HepG2 (cell line): ENCODE results near the gene ASXL1. TPM values are rescaled to one million over a fixed set of nuclear protein-coding genes. Genes with fewer than 3 reads are reported as not detected.

Experiments
- AGO1 ChIP-seq: fragments of 200-400 bp; formaldehyde crosslinking; IDR thresholded peaks from 2 replicates; pipeline ENCODE4 v1.6.1; 2017; ENCODE audit warnings: mild to moderate bottlenecking, low read depth, low read length, moderate library complexity; ENCODE audit not compliant: poor library complexity, severe bottlenecking
- ATAD3A ChIP-seq: sonication (generic); formaldehyde crosslinking; IDR thresholded peaks from 2 replicates; pipeline ENCODE4 v1.4.0; 2020; ENCODE audit warnings: missing genetic modification reagents
- IKZF1 ChIP-seq: fragments of 450-650 bp; IDR thresholded peaks from 2 replicates; pipeline ENCODE4 v1.7.1; 2016
- KLF13 ChIP-seq: sonication (generic); formaldehyde crosslinking; IDR thresholded peaks from 2 replicates; pipeline ENCODE4 v1.4.0; 2020; ENCODE audit warnings: mild to moderate bottlenecking, missing genetic modification reagents
- MEF2D ChIP-seq: sonication (generic); formaldehyde crosslinking; IDR thresholded peaks from 2 replicates; pipeline ENCODE4 v1.5.1; 2020; ENCODE audit warnings: mild to moderate bottlenecking, missing genetic modification reagents
- PHF5A ChIP-seq: IDR thresholded peaks from one replicate; pipeline ENCODE4 v1.6.1; 2018; ENCODE audit warnings: low read depth, missing genetic modification reagents; ENCODE audit not compliant: unreplicated experiment
- POGZ ChIP-seq: sonication (generic); formaldehyde crosslinking; IDR thresholded peaks from 2 replicates; pipeline ENCODE4 v1.4.0; 2020; ENCODE audit warnings: mild to moderate bottlenecking, missing genetic modification reagents
- PRMT3 ChIP-seq: sonication (generic); formaldehyde crosslinking; IDR thresholded peaks from 2 replicates; pipeline ENCODE4 v1.8.1; 2022; ENCODE audit warnings: low read depth, mild to moderate bottlenecking, moderate library complexity, missing genetic modification reagents, borderline replicate concordance
- PTBP1 ChIP-seq: fragments of 200-400 bp; formaldehyde crosslinking; IDR thresholded peaks from 2 replicates; pipeline ENCODE4 v1.6.1; 2018; ENCODE audit warnings: low read length, low read depth; ENCODE audit not compliant: poor library complexity, severe bottlenecking
- RFX5 ChIP-seq: IDR thresholded peaks from 2 replicates; pipeline ENCODE4 v1.6.1; 2011; ENCODE audit warnings: low read depth, low read length, improper control_type of control experiment
- RXRB ChIP-seq: IDR thresholded peaks from 2 replicates; pipeline ENCODE4 v1.6.1; 2016; ENCODE audit warnings: borderline replicate concordance, missing genetic modification reagents, missing compliant biosample characterization
- SNAPC2 ChIP-seq: sonication (generic); formaldehyde crosslinking; IDR thresholded peaks from 2 replicates; pipeline ENCODE4 v1.8.1; 2022; ENCODE audit warnings: mild to moderate bottlenecking, missing genetic modification reagents
- TBX3 ChIP-seq: fragments of 450-650 bp; IDR thresholded peaks from 2 replicates; pipeline ENCODE4 v1.6.1; 2017; ENCODE audit warnings: antibody characterized with exemption, mild to moderate bottlenecking, inconsistent platforms, borderline replicate concordance
- ZBTB2 ChIP-seq: sonication (generic); formaldehyde crosslinking; IDR thresholded peaks from 2 replicates; pipeline ENCODE4 v1.8.0; 2022; ENCODE audit warnings: low read depth, missing genetic modification reagents
- ZEB1 ChIP-seq: IDR thresholded peaks from 2 replicates; pipeline ENCODE4 v1.6.1; 2012; ENCODE audit warnings: mild to moderate bottlenecking, low read depth, inconsistent platforms; ENCODE audit not compliant: insufficient replicate concordance
- ZNF17 ChIP-seq: sonication (generic); formaldehyde crosslinking; IDR thresholded peaks from 2 replicates; pipeline ENCODE4 v1.5.0; 2020; ENCODE audit warnings: mild to moderate bottlenecking, missing genetic modification reagents
- ZNF3 ChIP-seq: IDR thresholded peaks from 2 replicates; pipeline ENCODE4 v1.7.0; 2017; ENCODE audit warnings: inconsistent platforms
- ZNF33B ChIP-seq: sonication (generic); formaldehyde crosslinking; IDR thresholded peaks from 2 replicates; pipeline ENCODE4 v1.5.1; 2020; ENCODE audit warnings: mild to moderate bottlenecking, missing genetic modification reagents
- ZNF768 ChIP-seq: sonication (generic); formaldehyde crosslinking; IDR thresholded peaks from 2 replicates; pipeline ENCODE4 v1.4.0; 2020; ENCODE audit warnings: missing genetic modification reagents
- ZNF781 ChIP-seq: sonication (generic); formaldehyde crosslinking; IDR thresholded peaks from 2 replicates; pipeline ENCODE4 v1.5.1; 2020; ENCODE audit warnings: borderline replicate concordance, mild to moderate bottlenecking, missing genetic modification reagents; ENCODE audit errors: not compliant biosample characterization
- ZNF883 ChIP-seq: sonication (generic); formaldehyde crosslinking; IDR thresholded peaks from 2 replicates; pipeline ENCODE4 v1.5.1; 2020; ENCODE audit warnings: mild to moderate bottlenecking, missing genetic modification reagents; ENCODE audit errors: not compliant biosample characterization
- ZSCAN20 ChIP-seq: sonication (generic); formaldehyde crosslinking; IDR thresholded peaks from 2 replicates; pipeline ENCODE4 v1.4.0; 2020; ENCODE audit warnings: missing genetic modification reagents, mild to moderate bottlenecking, borderline replicate concordance
- ZUFSP ChIP-seq: sonication (generic); formaldehyde crosslinking; IDR thresholded peaks from 2 replicates; pipeline ENCODE4 v1.9.0; 2021; ENCODE audit warnings: missing genetic modification reagents, mild to moderate bottlenecking, borderline replicate concordance
- polyA plus RNA-seq, 8 experiments: library from polyadenylated mRNA; depleted of rRNA in 3 of 8; stranded (reverse) in 7 of 8; unstranded in 1 of 8; fragments of >200 nt; fragmentation: Illumina TruSeq in 4 of 8; extraction: Trizol in 4 of 8; gene quantifications; 2 replicates each; pipeline versions ENCODE4 v1.2.1 to v1.2.3, GENCODE V29; 2011 to 2016; ENCODE audit warnings: low read depth in 4 of 8, missing spikeins in 1 of 8, mixed read lengths in 1 of 8; ENCODE audit not compliant: insufficient read depth in 1 of 8
- total RNA-seq, 5 experiments: library from RNA; depleted of rRNA; stranded (reverse); fragments of >200 nt; fragmentation: Illumina TruSeq; extraction: Trizol; gene quantifications; 2 replicates each; pipeline ENCODE4 v1.2.3, GENCODE V29; 2016; ENCODE audit warnings: low read depth in 1 of 5
- TF ChIP-seq, protein P1 (sequence below): sonication (generic); formaldehyde crosslinking; IDR thresholded peaks from 2 replicates; pipeline ENCODE4 v1.4.0; 2020; ENCODE audit warnings: missing genetic modification reagents, borderline replicate concordance
- TF ChIP-seq, protein P2 (sequence below): sonication (generic); formaldehyde crosslinking; IDR thresholded peaks from 2 replicates; pipeline ENCODE4 v1.4.0; 2020; ENCODE audit warnings: missing genetic modification reagents
- TF ChIP-seq, protein P3 (sequence below): sonication (generic); formaldehyde crosslinking; IDR thresholded peaks from 2 replicates; pipeline ENCODE4 v1.9.0; 2021; ENCODE audit warnings: missing genetic modification reagents, borderline replicate concordance

The ASXL1 gene
- total and polyA plus RNA-seq, 2 of the 13 experiments (the other 11 are each of a cell fraction or from before 2014, with no cell fraction given): 62.1 to 74.8 TPM

DNA sequence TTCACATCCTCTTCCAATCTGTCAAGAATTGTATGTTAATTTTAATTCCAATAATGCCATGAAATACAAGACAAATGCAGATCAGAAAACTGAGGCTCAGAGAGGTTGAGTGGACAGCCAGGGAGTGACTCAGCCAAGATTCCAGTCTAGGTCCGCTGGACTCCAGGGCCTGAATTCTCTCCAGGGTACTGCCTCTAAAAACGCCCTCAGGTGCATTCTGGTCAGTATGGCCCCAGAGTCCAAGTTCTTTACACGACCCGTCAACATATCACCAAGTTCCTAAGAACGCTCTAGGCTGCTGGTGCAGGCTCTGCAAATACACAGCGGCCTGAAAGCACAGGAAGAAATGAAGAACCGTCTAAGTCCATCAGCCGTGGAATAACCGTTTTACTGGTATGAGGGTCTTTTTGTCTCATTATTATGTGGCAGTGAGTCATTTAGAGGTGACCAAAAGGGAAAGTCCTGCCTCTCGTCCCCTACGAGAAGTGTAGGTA lies 709 bp upstream of the ASXL1 start (continued):
- TF ChIP-seq ZNF33B (CRISPR knock-in tag): no peak; the same call in none of the 2 replicates
- TF ChIP-seq ZBTB2 (CRISPR knock-in tag): no peak
- TF ChIP-seq, protein P1, sequence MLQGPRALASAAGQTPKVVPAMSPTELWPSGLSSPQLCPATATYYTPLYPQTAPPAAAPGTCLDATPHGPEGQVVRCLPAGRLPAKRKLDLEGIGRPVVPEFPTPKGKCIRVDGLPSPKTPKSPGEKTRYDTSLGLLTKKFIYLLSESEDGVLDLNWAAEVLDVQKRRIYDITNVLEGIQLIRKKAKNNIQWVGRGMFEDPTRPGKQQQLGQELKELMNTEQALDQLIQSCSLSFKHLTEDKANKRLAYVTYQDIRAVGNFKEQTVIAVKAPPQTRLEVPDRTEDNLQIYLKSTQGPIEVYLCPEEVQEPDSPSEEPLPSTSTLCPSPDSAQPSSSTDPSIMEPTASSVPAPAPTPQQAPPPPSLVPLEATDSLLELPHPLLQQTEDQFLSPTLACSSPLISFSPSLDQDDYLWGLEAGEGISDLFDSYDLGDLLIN (CRISPR knock-in tag): no peak; the same call in 1 of the 2 replicates
- TF ChIP-seq RXRB (CRISPR knock-in tag): no peak
- TF ChIP-seq ZNF17: no peak
- TF ChIP-seq ATAD3A (CRISPR knock-in tag): no peak
- TF ChIP-seq ZNF3 (CRISPR knock-in tag): peak; percentile 83; the same call in 1 of the 2 replicates
- TF ChIP-seq ZNF883 (CRISPR knock-in tag): peak; percentile 28
- TF ChIP-seq PHF5A (CRISPR knock-in tag): no peak
- TF ChIP-seq ZEB1: no peak
- no peak for TF ChIP-seq ZSCAN20
- no peak for TF ChIP-seq IKZF1
- no peak for TF ChIP-seq ZNF781
- TF ChIP-seq PTBP1: no peak
- TF ChIP-seq MEF2D (CRISPR knock-in tag): no peak
- peak; percentile 95 for TF ChIP-seq ZNF768 (CRISPR knock-in tag)
- no peak for TF ChIP-seq POGZ (CRISPR knock-in tag)
- no peak for TF ChIP-seq RFX5
- TF ChIP-seq, protein P2, sequence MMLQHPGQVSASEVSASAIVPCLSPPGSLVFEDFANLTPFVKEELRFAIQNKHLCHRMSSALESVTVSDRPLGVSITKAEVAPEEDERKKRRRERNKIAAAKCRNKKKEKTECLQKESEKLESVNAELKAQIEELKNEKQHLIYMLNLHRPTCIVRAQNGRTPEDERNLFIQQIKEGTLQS: no peak; the same call in 1 of the 2 replicates
- TF ChIP-seq, protein P3, sequence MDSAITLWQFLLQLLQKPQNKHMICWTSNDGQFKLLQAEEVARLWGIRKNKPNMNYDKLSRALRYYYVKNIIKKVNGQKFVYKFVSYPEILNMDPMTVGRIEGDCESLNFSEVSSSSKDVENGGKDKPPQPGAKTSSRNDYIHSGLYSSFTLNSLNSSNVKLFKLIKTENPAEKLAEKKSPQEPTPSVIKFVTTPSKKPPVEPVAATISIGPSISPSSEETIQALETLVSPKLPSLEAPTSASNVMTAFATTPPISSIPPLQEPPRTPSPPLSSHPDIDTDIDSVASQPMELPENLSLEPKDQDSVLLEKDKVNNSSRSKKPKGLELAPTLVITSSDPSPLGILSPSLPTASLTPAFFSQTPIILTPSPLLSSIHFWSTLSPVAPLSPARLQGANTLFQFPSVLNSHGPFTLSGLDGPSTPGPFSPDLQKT: no peak
- TF ChIP-seq PRMT3 (CRISPR knock-in tag): 0 out of 2 replicates have a peak, but pooled peaks have one; percentile 29
- TF ChIP-seq AGO1: no peak
- no peak for TF ChIP-seq KLF13 (CRISPR knock-in tag)
- TF ChIP-seq TBX3: 0 out of 2 replicates have a peak, but pooled peaks have one; percentile 27
- no peak for TF ChIP-seq ZUFSP
- 0 out of 2 replicates have a peak, but pooled peaks have one; percentile 11 for TF ChIP-seq SNAPC2 (CRISPR knock-in tag)
